HepG2 (cell line): Measurements from ENCODE around the gene APC2. TPM values are rescaled to one million over a fixed set of nuclear protein-coding genes. Genes with fewer than 3 reads are reported as not detected.

Experiments
- ATF3 ChIP-seq: sonication (generic); formaldehyde crosslinking; IDR thresholded peaks from 2 replicates; pipeline ENCODE4 v1.4.0; 2020; ENCODE audit warnings: missing genetic modification reagents
- BORCS8-MEF2B ChIP-seq: sonication (generic); formaldehyde crosslinking; IDR thresholded peaks from 2 replicates; pipeline ENCODE4 v1.8.0; 2022; ENCODE audit warnings: mild to moderate bottlenecking, missing genetic modification reagents
- CHCHD3 ChIP-seq: sonication (generic); formaldehyde crosslinking; IDR thresholded peaks from 2 replicates; pipeline ENCODE4 v1.8.0; 2022; ENCODE audit warnings: mild to moderate bottlenecking, missing genetic modification reagents, moderate library complexity
- HNRNPL ChIP-seq: fragments of 200-400 bp; formaldehyde crosslinking; IDR thresholded peaks from 2 replicates; pipeline ENCODE4 v1.6.1; 2017; ENCODE audit warnings: mild to moderate bottlenecking, low read depth, low read length
- PLRG1 ChIP-seq: fragments of 450-650 bp; conservative IDR thresholded peaks from 2 replicates; pipeline ENCODE4 v1.6.1; 2016
- POGK ChIP-seq: sonication (generic); formaldehyde crosslinking; conservative IDR thresholded peaks from 2 replicates; pipeline ENCODE4 v1.8.0; 2022; ENCODE audit warnings: mild to moderate bottlenecking, moderate library complexity, missing genetic modification reagents
- WIZ ChIP-seq: sonication (generic); formaldehyde crosslinking; IDR thresholded peaks from 2 replicates; pipeline ENCODE4 v1.5.1; 2020; ENCODE audit warnings: mild to moderate bottlenecking, missing genetic modification reagents
- YY1 ChIP-seq: IDR thresholded peaks from 2 replicates; pipeline ENCODE4 v1.6.1; 2011; ENCODE audit warnings: low read length, low read depth, moderate library complexity, mild to moderate bottlenecking; ENCODE audit not compliant: insufficient read depth, insufficient replicate concordance
- ZMAT3 ChIP-seq: sonication (generic); formaldehyde crosslinking; conservative IDR thresholded peaks from 2 replicates; pipeline ENCODE4 v1.7.0; 2021; ENCODE audit warnings: missing genetic modification reagents
- ZNF280B ChIP-seq: sonication (generic); formaldehyde crosslinking; IDR thresholded peaks from 2 replicates; pipeline ENCODE4 v1.5.0; 2020; ENCODE audit warnings: missing genetic modification reagents, mild to moderate bottlenecking, borderline replicate concordance
- ZNF292 ChIP-seq: sonication (generic); formaldehyde crosslinking; IDR thresholded peaks from 2 replicates; pipeline ENCODE4 v1.8.1; 2022; ENCODE audit warnings: mild to moderate bottlenecking, low read depth, missing genetic modification reagents, borderline replicate concordance
- ZNF432 ChIP-seq: sonication (generic); formaldehyde crosslinking; IDR thresholded peaks from 2 replicates; pipeline ENCODE4 v1.5.0; 2020; ENCODE audit warnings: missing genetic modification reagents, mild to moderate bottlenecking, borderline replicate concordance
- ZNF503 ChIP-seq: sonication (generic); formaldehyde crosslinking; IDR thresholded peaks from 2 replicates; pipeline ENCODE4 v1.4.0; 2020; ENCODE audit warnings: missing genetic modification reagents
- ZNF510 ChIP-seq: sonication (generic); formaldehyde crosslinking; IDR thresholded peaks from 2 replicates; pipeline ENCODE4 v1.4.0; 2020; ENCODE audit warnings: low read depth, mild to moderate bottlenecking, missing genetic modification reagents
- ZNF605 ChIP-seq: sonication (generic); formaldehyde crosslinking; IDR thresholded peaks from 2 replicates; pipeline ENCODE4 v1.8.0; 2022; ENCODE audit warnings: mild to moderate bottlenecking, missing genetic modification reagents
- ZNF607 ChIP-seq: sonication (generic); formaldehyde crosslinking; IDR thresholded peaks from 2 replicates; pipeline ENCODE4 v1.5.1; 2020; ENCODE audit warnings: missing genetic modification reagents, mild to moderate bottlenecking, borderline replicate concordance
- ZNF619 ChIP-seq: sonication (generic); formaldehyde crosslinking; IDR thresholded peaks from 2 replicates; pipeline ENCODE4 v1.4.0; 2020; ENCODE audit warnings: mild to moderate bottlenecking, missing genetic modification reagents
- polyA plus RNA-seq, 8 experiments: library from polyadenylated mRNA; depleted of rRNA in 3 of 8; stranded (reverse) in 7 of 8; unstranded in 1 of 8; fragments of >200 nt; fragmentation: Illumina TruSeq in 4 of 8; extraction: Trizol in 4 of 8; gene quantifications; 2 replicates each; pipeline versions ENCODE4 v1.2.1 to v1.2.3, GENCODE V29; 2011 to 2016; ENCODE audit warnings: low read depth in 4 of 8, missing spikeins in 1 of 8, mixed read lengths in 1 of 8; ENCODE audit not compliant: insufficient read depth in 1 of 8
- total RNA-seq, 5 experiments: library from RNA; depleted of rRNA; stranded (reverse); fragments of >200 nt; fragmentation: Illumina TruSeq; extraction: Trizol; gene quantifications; 2 replicates each; pipeline ENCODE4 v1.2.3, GENCODE V29; 2016; ENCODE audit warnings: low read depth in 1 of 5
- TF ChIP-seq, protein P1 (sequence below): sonication (generic); formaldehyde crosslinking; IDR thresholded peaks from 2 replicates; pipeline ENCODE4 v1.8.0; 2022; ENCODE audit warnings: mild to moderate bottlenecking, missing genetic modification reagents, borderline replicate concordance
- TF ChIP-seq, protein P2 (sequence below): IDR thresholded peaks from 2 replicates; pipeline ENCODE4 v1.6.1; 2016; ENCODE audit warnings: mild to moderate bottlenecking, missing biosample characterization, missing genetic modification reagents
- TF ChIP-seq, protein P3 (sequence below): sonication (generic); formaldehyde crosslinking; IDR thresholded peaks from 2 replicates; pipeline ENCODE4 v1.9.0; 2021; ENCODE audit warnings: missing genetic modification reagents, borderline replicate concordance

The APC2 gene
- total and polyA plus RNA-seq, 2 of the 13 experiments (the other 11 are each of a cell fraction or from before 2014, with no cell fraction given) = 0.08 to 0.22 TPM

GRCh38 chr19:1470305-1471009, 20.5 kb downstream of the APC2 start (continued):
- TF ChIP-seq ZNF503 (CRISPR knock-in tag) (no peak), ZNF510 (CRISPR knock-in tag) (no peak), ATF3 (CRISPR knock-in tag) (no peak), ZNF292 (CRISPR knock-in tag) (no peak), ZNF605 (CRISPR knock-in tag) (peak; percentile 26; the same call in 1 of the 2 replicates), HNRNPL (no peak), BORCS8-MEF2B (CRISPR knock-in tag) (peak; percentile 54; the same call in 1 of the 2 replicates), YY1 (peak; percentile 19), CHCHD3 (CRISPR knock-in tag) (peak; percentile 79; the same call in 1 of the 2 replicates), WIZ (CRISPR knock-in tag) (no peak), ZNF607 (CRISPR knock-in tag) (no peak; the same call in 1 of the 2 replicates), ZNF432 (CRISPR knock-in tag) (no peak), PLRG1 (no peak), ZMAT3 (peak; percentile 18; the same call in 1 of the 2 replicates), POGK (CRISPR knock-in tag) (peak; percentile 54; the same call in 1 of the 2 replicates), ZNF619 (CRISPR knock-in tag) (no peak), ZNF280B (CRISPR knock-in tag) (no peak)
- TF ChIP-seq, protein P1, sequence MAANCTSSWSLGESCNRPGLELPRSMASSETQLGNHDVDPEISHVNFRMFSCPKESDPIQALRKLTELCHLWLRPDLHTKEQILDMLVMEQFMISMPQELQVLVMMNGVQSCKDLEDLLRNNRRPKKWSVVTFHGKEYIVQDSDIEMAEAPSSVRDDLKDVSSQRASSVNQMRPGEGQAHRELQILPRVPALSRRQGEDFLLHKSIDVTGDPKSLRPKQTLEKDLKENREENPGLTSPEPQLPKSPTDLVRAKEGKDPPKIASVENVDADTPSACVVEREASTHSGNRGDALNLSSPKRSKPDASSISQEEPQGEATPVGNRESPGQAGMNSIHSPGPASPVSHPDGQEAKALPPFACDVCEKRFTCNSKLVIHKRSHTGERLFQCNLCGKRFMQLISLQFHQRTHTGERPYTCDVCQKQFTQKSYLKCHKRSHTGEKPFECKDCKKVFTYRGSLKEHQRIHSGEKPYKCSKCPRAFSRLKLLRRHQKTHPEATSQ (CRISPR knock-in tag) = no peak
- TF ChIP-seq, protein P2, sequence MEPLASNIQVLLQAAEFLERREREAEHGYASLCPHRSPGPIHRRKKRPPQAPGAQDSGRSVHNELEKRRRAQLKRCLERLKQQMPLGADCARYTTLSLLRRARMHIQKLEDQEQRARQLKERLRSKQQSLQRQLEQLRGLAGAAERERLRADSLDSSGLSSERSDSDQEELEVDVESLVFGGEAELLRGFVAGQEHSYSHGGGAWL (CRISPR knock-in tag) = no peak
- TF ChIP-seq, protein P3, sequence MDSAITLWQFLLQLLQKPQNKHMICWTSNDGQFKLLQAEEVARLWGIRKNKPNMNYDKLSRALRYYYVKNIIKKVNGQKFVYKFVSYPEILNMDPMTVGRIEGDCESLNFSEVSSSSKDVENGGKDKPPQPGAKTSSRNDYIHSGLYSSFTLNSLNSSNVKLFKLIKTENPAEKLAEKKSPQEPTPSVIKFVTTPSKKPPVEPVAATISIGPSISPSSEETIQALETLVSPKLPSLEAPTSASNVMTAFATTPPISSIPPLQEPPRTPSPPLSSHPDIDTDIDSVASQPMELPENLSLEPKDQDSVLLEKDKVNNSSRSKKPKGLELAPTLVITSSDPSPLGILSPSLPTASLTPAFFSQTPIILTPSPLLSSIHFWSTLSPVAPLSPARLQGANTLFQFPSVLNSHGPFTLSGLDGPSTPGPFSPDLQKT (CRISPR knock-in tag) = no peak
